M059J (cell line): ENCODE results near the gene TGFBR2. TPM values are rescaled to one million over a fixed set of nuclear protein-coding genes. Genes with fewer than 3 reads are reported as not detected.
A peak's percentile ranks its signal among the peaks of the same experiment; 100 is the strongest.
"Not testable (repeated sequence)": the region's sequence is repeated elsewhere in the genome, so short reads cannot be mapped to it uniquely, and the experiment has no call there.

Source experiments
- DNase-seq: peaks from one replicate; pipeline ENCODE4 v3.0.0-alpha.2; 2012; ENCODE audit warnings: low read depth
- total RNA-seq: library from RNA; depleted of rRNA; stranded (reverse); fragments of >200 nt; shearing (Covaris generic); gene quantifications from 2 replicates; pipeline ENCODE4 v1.2.3, GENCODE V29; 2014

TGFBR2 gene
- total RNA-seq, 1 experiment from 2014 or later = 27.1 TPM

DNA sequence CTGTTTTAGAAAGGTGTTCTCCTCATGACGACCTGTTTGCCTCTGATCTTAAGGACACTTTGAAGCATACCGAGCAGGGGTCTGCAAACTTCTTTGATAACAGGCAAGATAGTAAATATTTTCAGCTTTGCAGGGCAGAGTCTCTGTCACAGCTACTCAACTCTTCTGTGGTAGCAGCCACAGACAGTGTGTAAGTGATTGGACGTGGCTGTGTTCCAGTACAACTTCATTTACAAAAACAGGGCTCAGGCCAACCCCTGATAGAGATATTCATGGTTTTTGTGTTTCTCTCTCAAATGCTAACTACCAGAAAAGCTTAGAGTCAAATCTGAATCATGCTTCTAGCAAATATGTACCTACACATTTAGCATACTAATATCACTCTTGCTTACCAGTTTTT, 51.5 kb downstream of the TGFBR2 start:
- peak; percentile 39 for DNase-seq

DNA sequence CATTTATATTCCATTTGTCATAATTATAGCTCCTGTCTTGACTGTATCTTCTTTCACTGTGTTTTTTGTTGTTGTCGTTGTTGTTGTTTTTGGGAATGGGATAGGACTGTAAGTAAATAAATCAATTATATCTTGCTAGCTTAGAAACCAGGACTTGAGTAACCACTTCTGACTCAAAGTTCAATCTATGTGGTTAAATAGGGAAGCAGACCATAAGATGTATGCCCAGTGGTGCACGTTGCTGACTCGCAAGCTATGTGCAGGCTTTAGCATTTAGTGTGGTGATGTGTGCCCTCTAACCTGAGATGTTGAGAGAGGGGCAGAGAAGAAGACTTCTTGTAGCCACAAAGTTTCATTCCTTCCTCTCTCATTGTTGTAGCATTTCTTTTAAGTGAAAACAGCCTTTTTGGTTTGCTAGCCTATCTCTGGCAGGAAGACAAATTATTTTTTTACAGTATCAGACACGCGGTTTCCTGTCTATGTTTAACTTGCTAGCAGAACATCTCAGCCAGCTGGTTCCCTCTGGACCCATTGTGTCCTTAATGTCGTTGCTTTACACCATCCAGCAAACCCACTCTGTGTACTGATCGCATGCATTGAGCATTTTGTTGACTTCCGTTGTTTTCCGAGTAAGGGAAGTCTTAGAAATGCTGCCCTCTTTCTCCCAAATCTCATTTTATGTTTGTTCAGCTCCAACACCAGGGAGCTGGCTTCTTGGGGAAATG, 52.1 kb downstream of the TGFBR2 start:
- peak; percentile 61 for DNase-seq

DNA sequence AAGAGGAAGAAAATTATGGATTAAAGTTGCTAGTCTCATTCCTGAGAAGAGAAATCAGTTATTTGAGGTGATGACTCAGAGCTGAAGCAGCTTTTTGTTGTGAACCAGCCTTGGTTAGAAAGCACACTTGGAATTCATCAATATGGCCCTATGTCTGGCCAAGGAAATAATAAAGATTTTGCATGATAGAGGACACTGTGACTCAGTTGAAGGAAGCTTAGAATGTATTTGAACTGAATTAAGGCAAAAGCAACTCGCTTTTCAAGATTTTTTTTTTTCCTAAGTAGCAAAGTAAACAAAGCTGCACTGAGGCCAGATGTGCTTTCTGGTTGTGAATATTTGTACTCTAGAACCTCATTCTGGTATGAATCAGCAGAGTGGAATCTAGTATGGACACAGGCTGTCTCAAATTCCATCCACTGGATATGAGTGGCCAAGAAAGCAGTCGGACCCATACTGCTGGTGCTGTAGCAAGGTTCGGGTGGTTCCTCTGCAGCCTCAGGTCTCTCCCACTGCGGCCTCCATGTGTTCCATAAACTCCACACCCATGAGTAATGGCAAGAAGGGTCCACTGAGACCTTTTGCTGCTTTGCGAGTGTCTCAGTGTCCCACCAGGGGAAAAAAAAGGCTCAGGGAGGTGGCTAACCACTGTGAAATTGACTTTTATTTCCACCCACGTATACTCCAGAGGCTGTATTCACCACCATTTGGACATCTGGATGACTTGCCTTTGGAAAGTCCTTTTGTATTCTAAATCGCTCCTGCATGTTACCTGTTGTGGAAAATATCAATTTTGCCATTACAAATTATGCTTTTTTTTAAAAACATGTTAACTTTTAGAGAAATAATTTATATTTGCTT, 53.1 kb downstream of the TGFBR2 start:
- peak; percentile 90 for DNase-seq

DNA sequence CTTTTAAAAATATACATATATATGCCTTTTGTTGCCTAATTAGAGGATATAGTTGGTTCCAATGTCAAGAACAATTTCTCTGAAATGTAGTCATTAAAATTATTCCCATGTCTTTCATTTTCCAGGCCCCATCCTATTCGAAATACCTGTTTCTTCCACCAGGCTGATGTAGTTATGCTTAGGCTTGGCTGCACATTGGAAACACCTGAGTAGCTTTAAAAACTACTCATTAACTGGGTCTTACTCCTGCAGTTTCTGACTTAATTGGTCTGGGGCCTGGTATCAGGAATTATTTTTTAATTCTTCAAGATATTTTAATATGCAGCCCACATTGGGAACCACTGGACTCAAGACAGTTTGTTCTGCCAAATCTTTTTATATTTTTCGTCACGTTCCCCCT, 53.7 kb downstream of the TGFBR2 start:
- no peak for DNase-seq

DNA sequence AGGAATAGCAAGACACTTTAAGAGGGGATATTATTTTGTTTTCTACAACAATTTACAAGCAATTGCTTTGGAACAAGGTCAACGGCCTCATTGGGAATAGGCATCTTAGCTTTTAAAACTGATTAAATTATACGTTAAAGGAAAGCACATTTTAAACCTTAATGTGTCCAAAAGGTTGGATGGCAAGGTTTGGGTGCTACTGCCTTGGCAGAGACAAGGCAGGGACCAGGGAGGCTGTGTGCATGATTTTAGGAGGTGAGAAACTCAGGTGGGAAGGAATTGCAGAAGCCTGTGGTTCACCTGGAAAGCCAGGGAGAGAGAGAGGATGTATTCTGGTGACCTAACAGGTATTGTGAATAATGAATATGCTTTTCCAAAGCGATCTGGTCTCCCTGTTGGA, 54.3 kb downstream of the TGFBR2 start:
- DNase-seq = no peak

DNA sequence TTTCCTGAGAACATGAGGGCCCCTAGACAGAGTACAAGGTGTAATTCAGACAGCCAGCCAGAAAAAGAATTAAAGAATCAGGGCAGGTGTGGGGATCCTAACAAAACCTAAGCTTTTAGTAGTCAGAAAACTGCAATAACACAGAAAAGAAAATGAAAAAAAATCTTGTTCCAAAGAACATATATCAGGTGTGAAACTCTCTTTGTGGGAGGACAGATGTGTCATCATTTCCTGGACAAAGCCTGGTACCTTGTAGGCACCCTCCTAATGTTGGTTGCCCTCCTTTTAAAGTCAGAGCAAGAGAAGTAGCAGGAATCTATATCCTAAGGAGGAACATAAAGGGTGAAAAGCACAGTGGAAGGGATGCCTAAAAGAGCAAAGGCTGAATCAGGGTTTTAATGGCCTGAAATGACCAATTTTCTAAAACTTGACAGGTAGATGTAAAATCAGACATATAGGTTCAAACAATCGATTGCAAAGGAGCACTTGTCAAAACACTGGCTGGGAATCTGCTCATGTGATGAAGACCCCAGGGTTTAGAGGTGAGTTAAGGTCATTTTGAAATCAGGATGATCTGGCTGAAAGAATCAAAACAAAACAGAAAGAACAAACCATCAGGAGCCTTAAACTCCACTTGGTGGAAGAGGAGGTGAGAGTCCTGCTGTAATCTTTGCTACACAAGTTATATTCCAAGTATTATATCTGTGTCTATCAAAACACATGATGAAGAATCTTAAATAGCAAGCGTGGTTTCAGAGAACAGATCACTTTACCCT, 54.9 kb downstream of the TGFBR2 start:
- DNase-seq = no peak

DNA sequence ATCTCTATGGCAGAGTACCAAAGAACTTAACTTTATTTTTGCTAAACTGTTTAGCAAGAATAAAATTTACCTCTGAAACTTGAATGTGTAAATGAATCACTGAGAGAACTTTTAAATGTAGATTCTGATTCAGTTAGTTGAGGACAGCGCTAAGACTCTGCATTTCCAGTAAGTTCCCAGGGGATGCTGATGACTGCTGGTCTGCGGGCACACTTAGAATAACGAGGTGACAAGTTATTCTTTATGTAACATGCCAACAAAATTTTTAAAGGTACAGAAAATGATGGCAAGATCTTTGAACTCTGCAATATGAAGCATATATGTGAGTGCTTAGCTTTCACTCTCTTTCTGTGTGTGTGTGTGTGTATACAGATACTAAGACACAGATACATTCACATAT, 56.4 kb downstream of the TGFBR2 start:
- no peak for DNase-seq

DNA sequence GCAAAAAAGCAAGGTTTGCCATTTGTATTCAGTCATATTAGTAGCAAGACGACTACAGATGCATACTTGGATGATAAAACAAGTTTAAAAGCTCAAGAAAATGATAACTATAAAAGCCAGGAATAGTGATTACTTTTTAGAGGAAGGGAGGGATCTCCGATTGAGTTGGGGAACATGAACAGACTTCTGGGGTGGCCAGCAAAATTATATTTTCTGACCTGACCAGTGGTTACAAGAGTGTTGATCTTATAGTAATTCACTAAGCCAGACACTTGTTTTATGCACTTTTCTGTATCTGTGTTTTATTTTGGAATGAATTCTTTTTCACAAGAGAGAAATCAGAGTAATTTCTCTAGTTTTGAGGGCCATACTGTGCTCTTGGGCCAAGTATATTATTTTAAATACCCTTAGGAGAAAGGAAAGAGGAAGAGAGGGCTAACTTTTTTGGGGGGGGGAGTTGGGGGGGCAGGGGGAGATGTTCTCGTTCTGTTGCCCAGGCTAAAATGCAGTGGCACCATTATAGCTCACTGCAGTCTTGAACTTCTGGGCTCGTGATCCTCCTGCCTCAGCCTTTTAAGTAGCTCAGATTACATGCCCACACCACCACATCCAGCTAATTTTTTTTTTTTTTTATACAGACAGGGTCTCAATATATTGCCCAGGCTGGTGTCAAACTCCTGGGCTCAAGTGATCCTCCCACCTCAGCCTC, 57.3 kb downstream of the TGFBR2 start:
- no peak for DNase-seq

DNA sequence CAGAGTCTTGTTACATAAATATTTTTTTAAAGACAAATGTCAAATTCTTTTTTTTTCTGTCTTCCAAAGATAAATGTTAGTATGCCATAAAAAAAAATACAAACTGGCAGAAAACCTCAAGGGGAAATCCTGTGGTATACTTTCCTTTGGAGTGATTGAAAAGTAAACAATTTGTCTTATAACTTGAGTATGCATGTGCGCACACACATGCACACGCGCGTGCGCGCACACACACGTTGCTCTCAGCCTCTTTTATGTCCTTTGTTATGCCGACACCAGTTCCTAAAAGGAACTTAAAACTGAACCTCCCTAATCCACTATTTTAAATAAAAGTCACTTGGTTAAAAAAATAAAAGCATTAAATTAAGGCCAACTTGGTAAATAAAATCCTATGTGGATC, 58.1 kb downstream of the TGFBR2 start:
- DNase-seq = no peak

DNA sequence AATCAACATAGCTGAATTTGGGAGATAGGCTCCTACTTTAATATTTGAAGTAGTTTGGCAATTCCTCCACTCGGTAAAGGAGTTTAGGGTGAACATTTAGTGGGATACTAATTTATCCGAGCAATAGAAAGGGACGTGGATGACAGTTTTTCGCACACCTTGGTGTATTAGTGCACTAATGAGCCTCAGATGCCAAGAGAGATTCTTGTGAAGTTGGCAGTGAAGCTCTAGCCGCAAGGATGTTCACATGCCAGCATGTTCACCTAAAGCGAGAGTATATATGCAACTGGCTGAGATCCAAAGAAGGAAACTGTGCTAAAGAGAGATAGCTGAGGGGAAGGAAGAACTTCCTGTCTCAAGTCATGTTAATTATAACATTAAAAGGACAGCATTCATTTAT, 58.5 kb downstream of the TGFBR2 start:
- DNase-seq = no peak

DNA sequence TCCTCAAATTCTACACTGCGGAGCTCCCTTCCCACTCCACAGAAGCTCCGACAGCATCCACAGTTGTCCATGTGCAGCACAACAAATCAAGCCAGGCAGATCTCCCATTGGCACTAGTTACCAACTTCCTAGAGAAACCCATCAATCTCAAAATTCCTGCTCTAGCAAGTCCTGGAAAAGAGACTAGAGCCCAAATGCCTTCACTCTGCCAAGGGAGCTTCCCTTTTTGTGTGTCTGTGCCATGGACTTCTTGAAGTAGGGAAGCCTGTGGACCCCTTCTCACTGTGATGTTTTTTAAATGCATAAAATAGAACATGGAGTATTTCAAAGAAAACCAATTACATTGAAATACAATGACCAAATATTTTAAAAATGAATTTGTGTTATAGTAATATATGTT, 59.1 kb downstream of the TGFBR2 start:
- no peak for DNase-seq

DNA sequence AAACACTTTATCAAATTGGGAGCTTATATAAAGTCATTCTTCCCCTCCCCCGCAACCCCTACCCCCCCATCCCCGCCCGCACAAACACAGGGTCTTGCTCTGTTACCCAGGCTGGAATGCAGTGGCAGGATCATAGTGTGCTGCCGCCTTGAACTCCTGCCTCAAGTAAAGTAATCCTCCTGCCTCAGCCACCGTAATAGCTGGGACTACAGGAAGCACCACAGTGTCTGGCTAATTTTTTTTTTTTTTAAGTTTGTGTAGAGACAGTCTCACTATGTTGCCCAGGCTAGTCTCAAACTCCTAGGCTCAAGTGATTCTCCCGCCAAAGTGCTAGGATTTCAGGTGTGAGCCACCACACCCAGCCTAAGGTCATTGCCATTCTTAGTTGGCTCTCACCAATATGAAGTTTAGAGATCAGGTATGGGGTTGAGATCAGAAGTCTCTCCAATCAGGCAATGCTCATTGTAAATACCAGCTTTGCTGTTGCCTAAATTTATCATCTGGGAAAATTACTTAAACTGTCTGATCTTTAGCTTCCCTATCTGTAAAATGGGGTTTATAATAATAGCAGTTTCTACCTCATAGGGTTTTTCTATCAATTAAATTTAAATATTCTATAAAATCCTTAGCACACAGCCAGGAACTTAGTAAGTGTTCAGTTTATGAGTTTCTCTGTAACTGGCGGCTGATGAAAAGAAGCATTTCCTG, 60.3 kb downstream of the TGFBR2 start:
- DNase-seq = no peak

DNA sequence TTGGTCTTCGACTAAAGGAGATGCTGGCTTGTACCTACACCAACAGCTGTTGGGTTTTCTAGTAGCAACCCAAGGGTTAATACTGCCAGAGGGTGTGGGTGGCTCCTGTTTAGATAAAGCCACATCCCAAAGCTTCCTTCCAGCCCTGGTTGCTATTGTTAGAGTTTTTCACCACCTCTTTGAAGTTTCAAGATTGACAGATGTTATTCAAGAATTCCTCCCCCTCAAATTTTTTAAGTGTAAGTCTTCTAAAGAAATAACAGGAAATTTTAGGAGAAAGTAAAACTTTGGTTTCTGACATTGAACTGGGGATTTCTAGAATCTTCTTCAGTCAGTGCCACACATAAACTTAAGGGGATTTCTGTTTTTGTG, 60.9 kb downstream of the TGFBR2 start:
- peak; percentile 22 for DNase-seq

DNA sequence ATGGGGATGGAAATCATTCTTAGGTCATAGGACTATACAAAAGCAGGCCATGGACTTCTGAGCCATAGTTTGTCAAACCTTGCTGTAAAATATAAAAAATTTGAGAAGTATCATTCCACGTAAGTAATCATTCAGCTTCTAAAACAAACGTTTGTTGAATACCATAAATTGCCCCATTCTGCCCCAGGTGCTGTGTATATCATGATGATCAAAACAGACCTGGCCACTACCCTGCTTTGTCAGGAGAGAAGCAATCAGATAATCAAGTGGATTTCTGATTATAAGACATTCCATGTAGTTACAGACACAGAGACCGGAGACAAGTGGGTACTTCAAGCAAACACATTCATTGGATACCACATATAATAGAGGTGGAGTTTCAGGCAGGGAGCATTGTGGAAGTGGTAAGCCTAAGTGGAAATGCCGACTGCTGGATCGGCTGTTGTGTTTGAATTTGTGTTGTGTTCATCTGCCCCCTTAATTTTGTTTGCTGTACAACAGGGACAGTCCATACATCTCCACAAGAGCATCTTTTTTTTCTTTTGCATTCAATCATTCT, 61.7 kb downstream of the TGFBR2 start:
- no peak for DNase-seq

DNA sequence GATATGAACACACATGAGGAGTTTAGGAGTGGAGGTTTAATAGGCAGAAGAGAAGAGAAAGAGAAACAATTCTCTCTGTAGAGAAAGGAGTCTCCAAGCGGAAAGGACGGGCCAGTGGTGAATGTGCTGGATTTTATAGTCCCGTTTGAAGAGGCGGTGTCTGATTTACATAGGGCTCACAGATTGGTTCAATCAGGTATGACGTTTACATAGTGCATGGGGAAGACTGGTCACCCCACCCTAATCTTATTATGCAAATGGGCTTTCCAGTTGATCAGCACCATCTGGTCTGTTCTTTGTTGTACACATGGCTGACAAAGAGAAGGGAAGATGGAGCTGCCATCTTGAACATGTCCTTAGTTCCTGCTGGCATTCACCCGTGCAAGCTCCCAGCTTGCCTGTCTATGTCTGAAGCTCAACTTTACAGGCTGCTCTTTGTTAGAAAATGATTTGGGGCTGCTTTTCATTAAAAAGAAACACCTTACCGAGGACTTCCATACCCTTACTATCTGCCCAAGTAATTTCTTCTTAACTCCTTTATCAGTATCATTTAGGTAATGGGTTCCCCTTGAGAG, 63.0 kb downstream of the TGFBR2 start:
- DNase-seq = not testable (repeated sequence)

DNA sequence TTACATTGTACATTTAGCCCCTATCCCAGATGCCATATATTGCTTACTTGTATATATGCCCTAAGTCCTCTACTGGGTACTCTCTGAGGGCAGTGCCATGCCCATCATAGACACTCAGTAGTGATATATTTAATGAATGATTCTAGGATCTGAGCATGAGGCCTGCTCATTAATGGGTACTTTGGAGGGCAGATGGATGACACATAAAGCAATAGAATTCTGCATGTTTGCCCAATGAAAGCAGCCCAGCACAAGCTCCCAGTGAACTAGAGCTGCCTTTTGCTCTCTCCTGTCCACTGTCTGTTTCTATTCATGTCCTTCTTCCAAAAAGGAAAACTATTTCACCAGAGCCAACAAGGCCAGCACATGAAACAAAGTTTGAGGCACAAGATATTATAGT, 63.9 kb downstream of the TGFBR2 start:
- DNase-seq = no peak

DNA sequence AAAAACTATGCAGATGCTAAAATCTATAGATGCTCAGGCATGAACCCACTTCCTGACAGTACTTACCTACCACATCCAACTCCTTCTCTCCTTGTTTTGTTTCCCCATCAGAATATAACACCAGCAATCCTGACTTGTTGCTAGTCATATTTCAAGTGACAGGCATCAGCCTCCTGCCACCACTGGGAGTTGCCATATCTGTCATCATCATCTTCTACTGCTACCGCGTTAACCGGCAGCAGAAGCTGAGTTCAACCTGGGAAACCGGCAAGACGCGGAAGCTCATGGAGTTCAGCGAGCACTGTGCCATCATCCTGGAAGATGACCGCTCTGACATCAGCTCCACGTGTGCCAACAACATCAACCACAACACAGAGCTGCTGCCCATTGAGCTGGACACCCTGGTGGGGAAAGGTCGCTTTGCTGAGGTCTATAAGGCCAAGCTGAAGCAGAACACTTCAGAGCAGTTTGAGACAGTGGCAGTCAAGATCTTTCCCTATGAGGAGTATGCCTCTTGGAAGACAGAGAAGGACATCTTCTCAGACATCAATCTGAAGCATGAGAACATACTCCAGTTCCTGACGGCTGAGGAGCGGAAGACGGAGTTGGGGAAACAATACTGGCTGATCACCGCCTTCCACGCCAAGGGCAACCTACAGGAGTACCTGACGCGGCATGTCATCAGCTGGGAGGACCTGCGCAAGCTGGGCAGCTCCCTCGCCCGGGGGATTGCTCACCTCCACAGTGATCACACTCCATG, 65.3 kb downstream of the TGFBR2 start:
- no peak for DNase-seq

DNA sequence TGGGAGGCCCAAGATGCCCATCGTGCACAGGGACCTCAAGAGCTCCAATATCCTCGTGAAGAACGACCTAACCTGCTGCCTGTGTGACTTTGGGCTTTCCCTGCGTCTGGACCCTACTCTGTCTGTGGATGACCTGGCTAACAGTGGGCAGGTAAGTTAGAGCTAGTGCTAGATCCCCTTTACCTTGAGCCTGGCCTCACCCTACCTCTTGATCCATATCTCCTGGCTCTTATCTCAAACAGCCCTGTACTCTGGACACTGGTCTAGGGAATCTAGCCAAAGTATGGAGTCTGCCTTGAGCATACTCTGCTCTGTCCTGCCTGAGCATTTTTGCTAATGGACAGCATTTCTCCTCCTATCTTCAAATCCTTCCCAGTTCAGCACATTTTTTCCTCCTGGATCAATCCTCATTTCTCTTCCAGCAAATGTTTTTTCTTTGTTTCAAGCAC, 65.9 kb downstream of the TGFBR2 start:
- no peak for DNase-seq

DNA sequence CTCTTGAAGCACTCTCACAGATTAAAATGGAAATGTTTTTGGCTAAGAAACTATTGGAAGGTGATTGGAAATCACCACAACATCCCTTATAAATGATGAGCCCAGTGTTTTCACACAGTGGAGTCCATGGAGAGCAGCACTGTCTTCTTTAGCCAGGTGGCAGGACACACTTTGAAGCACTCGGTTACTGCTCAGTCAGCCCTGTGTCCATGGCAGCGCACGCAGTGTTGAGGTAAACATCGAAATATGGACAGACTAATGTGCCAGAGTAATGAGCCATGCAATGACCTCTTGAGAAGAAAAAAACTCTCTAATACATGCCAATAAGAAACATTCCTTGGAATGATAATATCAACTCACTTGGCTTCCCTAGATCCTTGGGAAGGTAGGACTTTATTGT, 66.6 kb downstream of the TGFBR2 start:
- DNase-seq = peak; percentile 21
